Measurements from ENCODE around the gene IL1RAPL1.

Gene IL1RAPL1

GRCh38 chrX:28697732-28698131, 110.5 kb downstream of the IL1RAPL1 start:
- H3K27me3 ChIP-seq: no peaks in the 10 kb centered on the region
- H3K4me3 ChIP-seq (ENCODE audit: low read depth, low read length): no peak overlapping the region
- H3K36me3 ChIP-seq: no peaks in the 10 kb centered on the region
- H3K4me1 ChIP-seq: no peaks in the 10 kb centered on the region
- no peak for TF ChIP-seq CTCF (IDR thresholded peaks at IDR 0.05; ENCODE audit: low read depth, low read length)
- no peak for DNase-seq
- H3K9me3 ChIP-seq: no peaks in the 10 kb centered on the region

- TF ChIP-seq CTCF (IDR thresholded peaks at IDR 0.05; ENCODE audit: low read depth, low read length): no peak
- Histone ChIP-seq H3K9me3 (no peaks in the 10 kb centered on the region), H3K4me3 (ENCODE audit: low read depth, low read length) (no peak overlapping the region), H3K27me3 (no peaks in the 10 kb centered on the region), H3K4me1 (no peaks in the 10 kb centered on the region), H3K36me3 (no peaks in the 10 kb centered on the region)
- DNase-seq: no peak
Measured at GRCh38 chrX:28701222-28701621, 114.0 kb downstream of the IL1RAPL1 start.

- no peak for TF ChIP-seq CTCF (IDR thresholded peaks at IDR 0.05; ENCODE audit: low read depth, low read length)
- H3K4me1 ChIP-seq: no peaks in the 10 kb centered on the region
- no peaks in the 10 kb centered on the region for H3K36me3 ChIP-seq
- DNase-seq: no peak
- H3K27me3 ChIP-seq: no peaks in the 10 kb centered on the region
- no peak overlapping the region for H3K4me3 ChIP-seq (ENCODE audit: low read depth, low read length)
- no peaks in the 10 kb centered on the region for H3K9me3 ChIP-seq
Measured at GRCh38 chrX:28706964-28707363, 119.7 kb downstream of the IL1RAPL1 start.

- no peak overlapping the region for H3K4me3 ChIP-seq (ENCODE audit: low read depth, low read length)
- DNase-seq: no peak
- H3K27me3 ChIP-seq: no peaks in the 10 kb centered on the region
- no peaks in the 10 kb centered on the region for H3K4me1 ChIP-seq
- no peaks in the 10 kb centered on the region for H3K36me3 ChIP-seq
- TF ChIP-seq CTCF (IDR thresholded peaks at IDR 0.05; ENCODE audit: low read depth, low read length): no peak
- no peaks in the 10 kb centered on the region for H3K9me3 ChIP-seq
Measured at GRCh38 chrX:28709421-28709820, 122.2 kb downstream of the IL1RAPL1 start.

- Histone ChIP-seq H3K9me3 (no peaks in the 10 kb centered on the region), H3K36me3 (no peaks in the 10 kb centered on the region), H3K27me3 (no peaks in the 10 kb centered on the region), H3K4me3 (ENCODE audit: low read depth, low read length) (no peak overlapping the region), H3K4me1 (no peaks in the 10 kb centered on the region)
- DNase-seq: no peak
- TF ChIP-seq CTCF (IDR thresholded peaks at IDR 0.05; ENCODE audit: low read depth, low read length): no peak
Measured at GRCh38 chrX:28717864-28718263, 130.6 kb downstream of the IL1RAPL1 start.

GRCh38 chrX:28718450-28718849, 131.2 kb downstream of the IL1RAPL1 start:
- H3K4me1 ChIP-seq: no peaks in the 10 kb centered on the region

More at GRCh38 chrX:28718450-28718849, 131.2 kb downstream of the IL1RAPL1 start:
- Histone ChIP-seq H3K36me3 (no peaks in the 10 kb centered on the region), H3K4me3 (ENCODE audit: low read depth, low read length) (no peak overlapping the region), H3K27me3 (no peaks in the 10 kb centered on the region), H3K9me3 (no peaks in the 10 kb centered on the region)
- no peak for TF ChIP-seq CTCF (IDR thresholded peaks at IDR 0.05; ENCODE audit: low read depth, low read length)
- DNase-seq: no peak
